HFFc6 (cell line): ENCODE results near the gene MRPL47. TPM values are rescaled to one million over a fixed set of nuclear protein-coding genes. Genes with fewer than 3 reads are reported as not detected.

Experiments
- DNase-seq: peaks from one replicate; pipeline ENCODE4 v3.0.0-alpha.2; 2018
- H3K27ac Mint-ChIP-seq: 2 replicates; pipeline ENCODE4 v1.8.0; 2020; ENCODE audit warnings: mild to moderate bottlenecking, mixed read lengths
- H3K27me3 Mint-ChIP-seq: 2 replicates; pipeline ENCODE4 v1.8.0; 2021; ENCODE audit warnings: mild to moderate bottlenecking, moderate library complexity, mixed read lengths; ENCODE audit not compliant: insufficient read depth
- H3K36me3 Mint-ChIP-seq: 2 replicates; pipeline ENCODE4 v1.8.0; 2021; ENCODE audit warnings: low read depth, mixed read lengths
- H3K4me1 Mint-ChIP-seq: 2 replicates; pipeline ENCODE4 v1.8.0; 2020; ENCODE audit warnings: low read depth, mixed read lengths
- H3K4me3 Mint-ChIP-seq: 2 replicates; pipeline ENCODE4 v1.8.0; 2020; ENCODE audit warnings: mild to moderate bottlenecking, moderate library complexity, mixed read lengths
- H3K9me3 Mint-ChIP-seq: 2 replicates; pipeline ENCODE4 v1.8.0; 2020; ENCODE audit warnings: mild to moderate bottlenecking, mixed read lengths
- CTCF ChIP-seq: fragments of 200-600 bp; sonication (generic); IDR thresholded peaks from 2 replicates; pipeline ENCODE4 v1.5.0; 2021; ENCODE audit warnings: antibody characterized with exemption, mild to moderate bottlenecking
- total RNA-seq, 6 experiments: library from RNA; stranded (reverse); fragmentation: NEBNext Ultra II Directional; extraction: Animal tissue kit (Norgen Biotek cat#: 25700); gene quantifications; 2 replicates in 1 of 6; 3 replicates in 5 of 6; pipeline ENCODE4 v1.2.3, GENCODE V29; 2021

Gene MRPL47
- total RNA-seq, 6 experiments from 2014 or later: 49.4 to 59.7 (median 56.0) TPM

DNA sequence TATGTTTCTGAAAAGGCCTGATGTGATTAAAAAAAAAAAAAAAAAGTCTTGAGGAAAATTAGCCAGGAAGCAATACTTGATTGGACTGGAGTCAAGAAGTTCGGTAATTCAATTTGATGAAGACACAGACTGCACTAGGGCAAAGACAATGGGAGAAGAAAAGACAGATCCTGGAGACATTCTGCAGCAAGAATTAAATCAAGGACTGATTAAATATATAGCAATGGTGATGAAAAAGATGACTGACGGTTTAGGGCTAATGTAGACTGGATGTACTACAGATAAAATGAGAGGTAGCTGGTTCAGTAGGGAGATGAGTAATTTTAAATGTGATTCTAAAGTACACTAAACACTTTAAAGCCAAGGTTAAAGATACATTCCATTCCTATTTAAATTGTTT is 13.8 kb downstream of the MRPL47 start:
- TF ChIP-seq CTCF: no peak
- H3K4me1 Mint-ChIP-seq: peaks cover 14% of the 10 kb centered on the region
- H3K9me3 Mint-ChIP-seq: no peaks in the 10 kb centered on the region
- H3K27ac Mint-ChIP-seq: peak overlapping the region; percentile 62; the same call in 1 of the 2 replicates
- no peak overlapping the region for H3K4me3 Mint-ChIP-seq
- no peak for DNase-seq
- H3K27me3 Mint-ChIP-seq: no peaks in the 10 kb centered on the region
- H3K36me3 Mint-ChIP-seq: peaks cover 24% of the 10 kb centered on the region

- no peak for DNase-seq
- peaks cover 14% of the 10 kb centered on the region for H3K4me1 Mint-ChIP-seq
- H3K27me3 Mint-ChIP-seq: no peaks in the 10 kb centered on the region
- H3K27ac Mint-ChIP-seq: 0 out of 2 replicates have a peak overlapping the region, but pooled peaks have one; percentile 5
- H3K4me3 Mint-ChIP-seq: no peak overlapping the region
- no peak for TF ChIP-seq CTCF
- H3K9me3 Mint-ChIP-seq: no peaks in the 10 kb centered on the region
- H3K36me3 Mint-ChIP-seq: peaks cover 17% of the 10 kb centered on the region
These were observed 15.3 kb downstream of the MRPL47 start for GRCh38 chr3:179589143-179589542.

DNA sequence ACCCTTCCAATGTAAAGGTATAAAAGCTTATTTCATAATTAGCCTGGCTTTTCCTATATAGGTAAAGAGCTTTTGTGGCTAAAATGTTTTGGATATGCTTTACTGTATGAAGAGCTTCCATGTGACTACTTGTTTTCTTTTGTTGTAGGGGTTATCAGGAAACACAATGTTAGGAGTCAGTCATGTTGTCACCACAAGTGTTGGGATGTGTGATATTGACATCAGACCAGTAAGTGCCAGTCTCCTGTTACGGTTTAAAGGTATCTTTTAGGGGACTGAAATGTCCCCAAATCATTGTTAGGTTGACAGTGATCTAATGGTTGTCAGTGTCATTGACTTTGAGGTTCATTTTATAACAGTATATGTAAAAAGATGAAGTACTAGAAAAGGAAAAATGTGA is 23.4 kb downstream of the MRPL47 start:
- Mint-ChIP-seq H3K36me3 (peaks cover 11% of the 10 kb centered on the region), H3K4me1 (no peaks in the 10 kb centered on the region), H3K4me3 (no peak overlapping the region), H3K27ac (no peak overlapping the region), H3K27me3 (no peaks in the 10 kb centered on the region), H3K9me3 (no peaks in the 10 kb centered on the region)
- TF ChIP-seq CTCF: no peak
- DNase-seq: no peak

DNA sequence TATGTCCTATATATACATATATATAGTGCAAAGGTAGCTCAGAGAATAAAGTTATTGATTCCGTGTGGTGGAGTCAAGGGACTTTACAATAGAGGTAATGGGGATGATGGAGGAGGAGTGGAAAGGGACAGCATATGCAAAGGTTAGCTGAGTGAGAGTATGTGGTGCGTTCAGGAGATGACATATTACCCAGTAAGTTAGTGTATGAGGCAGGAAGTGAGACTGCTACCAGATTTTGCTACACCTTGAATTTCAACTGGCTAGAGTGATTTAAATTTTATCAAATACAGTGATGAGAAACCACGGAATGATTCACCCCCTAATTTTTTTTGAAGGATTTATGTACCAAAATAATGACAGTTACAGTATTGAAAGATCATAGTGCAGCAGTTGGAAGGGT is 38.9 kb downstream of the MRPL47 start:
- Mint-ChIP-seq H3K9me3 (no peaks in the 10 kb centered on the region), H3K4me1 (peaks cover 27% of the 10 kb centered on the region), H3K27ac (0 out of 2 replicates have a peak overlapping the region, but pooled peaks have one; percentile 4), H3K27me3 (no peaks in the 10 kb centered on the region), H3K4me3 (no peak overlapping the region), H3K36me3 (no peaks in the 10 kb centered on the region)
- no peak for DNase-seq
- TF ChIP-seq CTCF: no peak

DNA sequence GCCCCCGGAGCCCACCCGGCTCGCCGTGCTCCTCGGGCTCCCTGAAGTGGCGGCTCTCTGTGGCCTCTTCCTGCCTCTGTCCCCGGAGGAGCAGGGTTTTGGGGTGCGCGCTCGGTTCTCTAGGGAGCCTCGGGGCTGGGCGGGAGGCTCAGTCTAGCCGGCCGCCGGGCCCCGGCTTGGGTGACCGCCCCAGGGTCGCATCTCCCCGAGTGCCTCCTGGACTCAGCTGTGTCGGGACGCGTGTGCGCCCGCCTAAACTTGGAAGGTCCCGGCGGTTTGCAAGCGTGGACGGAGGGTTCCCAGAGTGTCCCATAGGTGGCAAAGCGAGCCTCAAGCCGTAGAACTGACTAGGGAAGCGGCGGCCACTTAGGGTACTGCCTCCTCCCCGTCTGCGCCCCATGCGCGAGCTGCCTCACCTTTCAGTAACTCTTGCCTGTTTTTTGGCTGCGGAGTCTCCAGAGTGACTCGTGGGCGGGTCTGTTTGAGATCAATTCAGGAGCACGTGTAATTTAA is 41.1 kb downstream of the MRPL47 start:
- DNase-seq: peak; percentile 85
- Mint-ChIP-seq H3K9me3 (no peaks in the 10 kb centered on the region), H3K27ac (peak overlapping the region; percentile 87), H3K36me3 (no peaks in the 10 kb centered on the region), H3K4me1 (peaks cover 27% of the 10 kb centered on the region), H3K27me3 (no peaks in the 10 kb centered on the region), H3K4me3 (peak overlapping the region; percentile 96)
- TF ChIP-seq CTCF: peak; percentile 74
